ENCODE results near the gene TCEANC2. TPM values are rescaled to one million over a fixed set of nuclear protein-coding genes. Genes with fewer than 3 reads are reported as not detected.

TCEANC2 gene
- total and polyA plus RNA-seq, 2 of the 4 experiments (the other 2 are of a cell fraction), result 2.4 to 3.2 TPM

DNA sequence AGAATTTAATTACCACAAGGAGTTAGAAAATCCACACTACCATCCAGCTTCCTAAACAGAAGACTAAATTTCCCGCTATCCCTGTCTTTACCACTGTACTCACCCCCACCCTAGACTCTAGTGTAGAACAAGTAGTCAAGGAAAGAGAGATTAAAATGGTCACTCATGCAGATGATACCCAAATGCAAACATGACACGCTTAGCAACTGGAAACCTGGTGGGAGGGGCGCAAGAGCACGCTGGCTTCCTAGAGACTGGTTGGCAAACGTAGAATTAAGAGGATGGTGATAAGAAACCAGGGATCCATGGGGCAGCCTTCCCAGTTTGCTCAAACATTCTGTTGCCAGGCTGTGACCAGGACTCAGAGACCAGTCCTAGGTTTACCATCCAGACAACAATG, 25.6 kb upstream of the TCEANC2 start:
- no peaks in the 10 kb centered on the region for H4K20me1 ChIP-seq (ENCODE audit: insufficient read depth, low read length)
- no peak overlapping the region for H2BK20ac ChIP-seq (ENCODE audit: low read depth, low read length)
- H2BK15ac ChIP-seq (ENCODE audit: low read depth, low read length), result no peak overlapping the region
- no peak overlapping the region for H4K8ac ChIP-seq (ENCODE audit: low read depth in 2 of 2, low read length in 2 of 2)
- in situ Hi-C loops (cut with MboI; ENCODE audit: low sequenced_read_pairs) (no loop called here), dilution Hi-C loops (cut with HindIII; ENCODE audit: low sequenced_read_pairs, unreplicated experiment) (no loop called here), intact Hi-C loops (cut with micrococcal nuclease) (no loop called here)
- no peak overlapping the region for H3K18ac ChIP-seq (ENCODE audit: low read depth, low read length)
- H3K56ac ChIP-seq (ENCODE audit: extremely low read depth, insufficient read depth, low read length), result no peak overlapping the region
- H2AK9ac ChIP-seq (replicated peaks; ENCODE audit: low read depth, low read length, poor library complexity), result no peak overlapping the region
- DNase-seq (no peak), ATAC-seq (ENCODE audit: low read depth) (no peak)
- H2AK5ac ChIP-seq (ENCODE audit: low read depth, low read length), result no peak overlapping the region; the same call in 1 of the 2 replicates
- no peak overlapping the region for H3K23ac ChIP-seq (ENCODE audit: low read depth, low read length)
- no peak overlapping the region for H3K4me3 ChIP-seq (ENCODE audit: insufficient read depth, low read depth, low read length)
- H3K27ac ChIP-seq (ENCODE audit: insufficient read depth, low read length), result no peak overlapping the region
- no peak overlapping the region for H3K9ac ChIP-seq (ENCODE audit: low read depth, low read length)
- no peak overlapping the region for H2AFZ ChIP-seq (replicated peaks; ENCODE audit: low read length, poor library complexity)
- TF ChIP-seq, protein P1, sequence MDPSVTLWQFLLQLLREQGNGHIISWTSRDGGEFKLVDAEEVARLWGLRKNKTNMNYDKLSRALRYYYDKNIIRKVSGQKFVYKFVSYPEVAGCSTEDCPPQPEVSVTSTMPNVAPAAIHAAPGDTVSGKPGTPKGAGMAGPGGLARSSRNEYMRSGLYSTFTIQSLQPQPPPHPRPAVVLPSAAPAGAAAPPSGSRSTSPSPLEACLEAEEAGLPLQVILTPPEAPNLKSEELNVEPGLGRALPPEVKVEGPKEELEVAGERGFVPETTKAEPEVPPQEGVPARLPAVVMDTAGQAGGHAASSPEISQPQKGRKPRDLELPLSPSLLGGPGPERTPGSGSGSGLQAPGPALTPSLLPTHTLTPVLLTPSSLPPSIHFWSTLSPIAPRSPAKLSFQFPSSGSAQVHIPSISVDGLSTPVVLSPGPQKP (IDR thresholded peaks at IDR 0.05; ENCODE audit: borderline replicate concordance, low read depth, low read length), result no peak
- TF ChIP-seq NFE2L2 (IDR thresholded peaks at IDR 0.05; ENCODE audit: low read depth, low read length), result no peak
- H4K5ac ChIP-seq (ENCODE audit: low read depth, low read length), result no peak overlapping the region
- peaks cover 4% of the 10 kb centered on the region; the same call in 1 of the 2 replicates for H3K9me1 ChIP-seq (ENCODE audit: insufficient read depth, low read length)
- ChIA-PET POLR2A (ENCODE audit: unreplicated experiment) (no interaction called here), CTCF (no interaction called here)
- no peak overlapping the region for H2BK120ac ChIP-seq (ENCODE audit: low read depth, low read length)
- H3K4me2 ChIP-seq (ENCODE audit: low read depth, low read length), result no peak overlapping the region
- H3K79me1 ChIP-seq (ENCODE audit: low read depth in 1 of 2, low read length in 2 of 2), result no peaks in the 10 kb centered on the region
- H3K27me3 ChIP-seq (ENCODE audit: control insufficient read depth, insufficient read depth, low read length), result peaks cover 3% of the 10 kb centered on the region; the same call in 1 of the 2 replicates
- no peak overlapping the region for H4K91ac ChIP-seq (ENCODE audit: insufficient read depth, low read depth, low read length)
- H3K14ac ChIP-seq (replicated peaks; ENCODE audit: low read depth, low read length), result no peak overlapping the region
- H3K9me3 ChIP-seq (ENCODE audit: control insufficient read depth, insufficient read depth, low read length), result no peaks in the 10 kb centered on the region
- no peak overlapping the region for H2BK5ac ChIP-seq (ENCODE audit: low read depth, low read length, poor library complexity, severe bottlenecking)
- BruUV-seq (replicated peaks), result no TSS peak
- peaks cover 4% of the 10 kb centered on the region; the same call in 1 of the 2 replicates for H3K36me3 ChIP-seq (ENCODE audit: control insufficient read depth, insufficient read depth, low read length)
- H3K4me1 ChIP-seq (ENCODE audit: control insufficient read depth, insufficient read depth, low read length), result no peaks in the 10 kb centered on the region
- no peak overlapping the region for H3K4ac ChIP-seq (ENCODE audit: low read depth, low read length)
- WGBS, 2 experiments (ENCODE audit: extremely low coverage in 2 of 2, insufficient read length in 1 of 2), result 100% methylated on average over 2 of the region's 5 CpGs; no CpG with 5 or more reads in 1 of the 2 experiments
